ENCODE data around the gene FNDC3B.

The FNDC3B gene

DNA sequence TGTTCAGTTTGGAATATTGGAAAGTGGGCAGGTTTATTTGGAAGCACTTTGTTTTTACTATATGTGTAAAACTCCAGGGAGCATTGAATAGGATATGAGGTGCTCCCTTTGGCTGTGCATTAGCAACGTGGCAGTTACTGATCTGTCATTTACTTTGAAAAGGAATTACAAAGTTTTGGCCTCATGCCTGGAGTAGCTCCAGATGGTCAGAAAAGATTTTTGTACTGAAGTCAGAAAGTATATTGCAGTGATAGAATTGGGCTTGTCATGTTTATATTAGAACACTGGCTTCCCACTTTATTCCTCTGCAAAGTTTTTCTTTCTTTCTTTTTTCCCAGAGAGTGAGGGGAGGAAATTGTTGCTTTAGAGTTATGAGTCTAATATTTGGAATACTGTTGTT lies 26.1 kb downstream of the FNDC3B start:
- Histone ChIP-seq H3K4me1 (ENCODE audit: control extremely low read depth in 1 of 4, control insufficient read depth in 4 of 4, insufficient read depth in 4 of 4, low read length in 3 of 4) (peaks cover 12 to 49% (median 26%) of the 10 kb centered on the region in 4 experiments), H3K36me3 (ENCODE audit: control insufficient read depth in 4 of 4, insufficient read depth in 4 of 4, low read length in 3 of 4) (peaks cover 0 to 37% (median 3%) of the 10 kb centered on the region in 4 experiments), H3K27ac (ENCODE audit: insufficient read depth in 1 of 2, low read depth in 1 of 2, low read length in 2 of 2, poor library complexity in 1 of 2, severe bottlenecking in 2 of 2) (peak overlapping the region in 1 of 2 experiments; percentile 19), H3K27me3 (replicated peaks in 2 of 5; ENCODE audit: control insufficient read depth in 4 of 5, insufficient read depth in 5 of 5, low read length in 4 of 5) (no peaks in the 10 kb centered on the region), H3K4me3 (ENCODE audit: control insufficient read depth in 1 of 7, extremely low read depth in 1 of 7, insufficient read depth in 4 of 7, low read depth in 2 of 7, low read length in 6 of 7) (no peak overlapping the region), H3K9me3 (ENCODE audit: control extremely low read depth in 1 of 5, control insufficient read depth in 4 of 5, insufficient read depth in 2 of 5, low read depth in 1 of 5, low read length in 4 of 5) (no peaks in the 10 kb centered on the region)
- ChIA-PET POLR2A (no interaction called here), CTCF (interaction anchor here (1.4 kb wide), 1 partner anchor 9 kb away, joined by 3 read pairs; no protein-coding TSS in a partner anchor)
- peak; percentile 34 to 83 (median 72) for DNase-seq
- 8% methylated on average over 1 of the region's 1 CpG for WGBS (ENCODE audit: insufficient coverage)

DNA sequence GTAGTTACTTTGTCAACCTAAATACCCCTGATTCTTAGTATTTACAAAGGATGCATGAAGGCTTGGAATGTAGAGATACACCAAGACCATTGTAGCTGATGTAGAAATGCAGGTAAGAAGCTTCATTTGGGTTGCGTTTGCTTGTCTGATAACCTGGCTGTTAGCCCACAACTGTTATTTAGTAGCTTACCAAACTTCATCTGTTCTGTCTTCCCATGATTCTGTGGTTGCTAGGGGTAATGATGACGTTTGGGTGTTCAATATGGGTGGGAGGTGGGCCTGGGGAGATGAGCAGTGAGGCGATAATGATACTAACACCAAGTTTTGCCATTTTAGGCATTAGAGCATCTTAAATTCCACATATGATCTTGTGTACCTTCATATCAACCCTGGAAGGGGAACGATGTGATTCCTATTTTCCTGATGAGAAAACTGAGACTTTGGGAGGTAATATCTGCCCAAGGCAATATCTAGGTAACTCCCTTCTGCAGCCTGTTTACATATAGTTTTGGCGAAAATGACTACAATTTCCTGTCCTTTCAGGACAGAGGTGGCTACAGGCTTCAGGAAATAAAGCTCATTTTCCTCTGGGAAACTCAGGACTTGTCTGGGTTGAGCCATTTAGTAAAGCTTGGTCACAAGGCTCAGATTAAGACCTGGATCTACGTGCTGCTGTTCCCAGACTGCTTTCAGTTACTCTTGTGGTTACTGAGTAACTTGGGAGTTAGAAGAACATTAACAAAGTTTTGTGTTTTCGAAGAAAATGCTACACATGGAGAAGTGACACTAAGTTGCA lies 26.8 kb downstream of the FNDC3B start:
- peaks cover 0 to 33% (median 3%) of the 10 kb centered on the region in 4 experiments for H3K36me3 ChIP-seq (ENCODE audit: control insufficient read depth in 4 of 4, insufficient read depth in 4 of 4, low read length in 3 of 4)
- peaks cover 12 to 44% (median 26%) of the 10 kb centered on the region in 4 experiments for H3K4me1 ChIP-seq (ENCODE audit: control extremely low read depth in 1 of 4, control insufficient read depth in 4 of 4, insufficient read depth in 4 of 4, low read length in 3 of 4)
- 66% methylated on average over 3 of the region's 7 CpGs for WGBS (ENCODE audit: insufficient coverage)
- H3K27ac ChIP-seq (ENCODE audit: insufficient read depth in 1 of 2, low read depth in 1 of 2, low read length in 2 of 2, poor library complexity in 1 of 2, severe bottlenecking in 2 of 2) = peak overlapping the region in 1 of 2 experiments; percentile 28
- DNase-seq = peak in 1 of 3 donors; percentile 31
- ChIA-PET CTCF (interaction anchor here (0.7 to 1.6 kb wide), 5 partner anchors 8 to 41 kb away, joined by 3 to 4 read pairs (median 3); no protein-coding TSS in a partner anchor), POLR2A (no interaction called here)
- no peaks in the 10 kb centered on the region for H3K9me3 ChIP-seq (ENCODE audit: control extremely low read depth in 1 of 5, control insufficient read depth in 4 of 5, insufficient read depth in 2 of 5, low read depth in 1 of 5, low read length in 4 of 5)
- H3K4me3 ChIP-seq (ENCODE audit: control insufficient read depth in 1 of 7, extremely low read depth in 1 of 7, insufficient read depth in 4 of 7, low read depth in 2 of 7, low read length in 6 of 7) = peak overlapping the region in 1 of 7 experiments; percentile 47
- no peaks in the 10 kb centered on the region for H3K27me3 ChIP-seq (replicated peaks in 2 of 5; ENCODE audit: control insufficient read depth in 4 of 5, insufficient read depth in 5 of 5, low read length in 4 of 5)

DNA sequence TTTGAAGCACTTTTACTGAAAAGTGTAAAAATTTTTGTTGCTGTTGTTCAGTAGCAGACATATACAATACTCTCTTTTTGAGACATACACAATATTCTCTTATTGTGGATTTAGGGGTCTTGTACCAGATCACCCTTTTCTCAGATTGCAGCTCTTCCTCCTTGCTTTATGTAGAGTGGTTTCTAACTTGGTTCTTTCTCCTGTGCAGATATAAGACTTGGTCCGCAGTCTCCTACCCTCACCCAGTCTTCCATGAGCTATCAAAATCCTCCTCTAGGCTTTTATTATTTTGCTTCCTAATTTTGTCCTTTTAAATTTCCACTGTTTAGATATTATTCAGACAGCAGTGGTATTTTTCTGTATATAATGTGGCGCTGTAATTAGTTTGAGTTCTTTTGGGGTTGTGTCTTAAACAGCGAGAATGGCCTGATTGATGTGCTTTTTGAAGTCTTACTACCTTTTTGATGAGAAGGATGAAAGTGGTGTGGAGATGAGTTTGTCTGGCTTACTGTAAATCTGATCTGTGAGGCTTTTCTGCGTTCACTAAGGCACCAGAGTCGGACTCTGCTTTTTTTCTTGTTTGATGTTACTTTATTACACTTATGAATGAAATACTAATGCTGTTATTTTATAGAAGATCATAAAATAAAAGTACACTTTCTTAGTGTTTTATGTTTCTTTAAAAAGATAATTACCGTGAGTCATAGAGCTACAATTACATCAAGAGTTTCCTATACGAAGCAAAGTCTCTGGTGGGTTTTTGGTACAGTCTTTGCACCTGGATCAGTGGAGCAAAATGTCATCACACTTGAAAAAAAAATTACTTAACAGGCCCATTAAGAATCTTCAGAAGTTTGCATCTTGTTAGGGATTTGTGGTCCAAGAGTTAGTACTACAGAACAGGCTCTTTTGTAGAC lies 27.8 kb downstream of the FNDC3B start:
- no peaks in the 10 kb centered on the region for H3K27me3 ChIP-seq (replicated peaks in 2 of 5; ENCODE audit: control insufficient read depth in 4 of 5, insufficient read depth in 5 of 5, low read length in 4 of 5)
- CTCF ChIA-PET = interaction anchor here (0.7 to 1.6 kb wide), 5 partner anchors 7 to 40 kb away, joined by 3 to 4 read pairs (median 3); no protein-coding TSS in a partner anchor
- H3K27ac ChIP-seq (ENCODE audit: insufficient read depth in 1 of 2, low read depth in 1 of 2, low read length in 2 of 2, poor library complexity in 1 of 2, severe bottlenecking in 2 of 2) = peak overlapping the region in 1 of 2 experiments; percentile 28
- WGBS (ENCODE audit: insufficient coverage) = 100% methylated on average over 1 of the region's 7 CpGs
- peaks cover 0 to 38% (median 3%) of the 10 kb centered on the region in 4 experiments for H3K36me3 ChIP-seq (ENCODE audit: control insufficient read depth in 4 of 4, insufficient read depth in 4 of 4, low read length in 3 of 4)
- H3K4me3 ChIP-seq (ENCODE audit: control insufficient read depth in 1 of 7, extremely low read depth in 1 of 7, insufficient read depth in 4 of 7, low read depth in 2 of 7, low read length in 6 of 7) = no peak overlapping the region
- DNase-seq = no peak
- H3K9me3 ChIP-seq (ENCODE audit: control extremely low read depth in 1 of 5, control insufficient read depth in 4 of 5, insufficient read depth in 2 of 5, low read depth in 1 of 5, low read length in 4 of 5) = no peaks in the 10 kb centered on the region
- H3K4me1 ChIP-seq (ENCODE audit: control extremely low read depth in 1 of 4, control insufficient read depth in 4 of 4, insufficient read depth in 4 of 4, low read length in 3 of 4) = peaks cover 4 to 43% (median 21%) of the 10 kb centered on the region in 4 experiments
- POLR2A ChIA-PET = no interaction called here

DNA sequence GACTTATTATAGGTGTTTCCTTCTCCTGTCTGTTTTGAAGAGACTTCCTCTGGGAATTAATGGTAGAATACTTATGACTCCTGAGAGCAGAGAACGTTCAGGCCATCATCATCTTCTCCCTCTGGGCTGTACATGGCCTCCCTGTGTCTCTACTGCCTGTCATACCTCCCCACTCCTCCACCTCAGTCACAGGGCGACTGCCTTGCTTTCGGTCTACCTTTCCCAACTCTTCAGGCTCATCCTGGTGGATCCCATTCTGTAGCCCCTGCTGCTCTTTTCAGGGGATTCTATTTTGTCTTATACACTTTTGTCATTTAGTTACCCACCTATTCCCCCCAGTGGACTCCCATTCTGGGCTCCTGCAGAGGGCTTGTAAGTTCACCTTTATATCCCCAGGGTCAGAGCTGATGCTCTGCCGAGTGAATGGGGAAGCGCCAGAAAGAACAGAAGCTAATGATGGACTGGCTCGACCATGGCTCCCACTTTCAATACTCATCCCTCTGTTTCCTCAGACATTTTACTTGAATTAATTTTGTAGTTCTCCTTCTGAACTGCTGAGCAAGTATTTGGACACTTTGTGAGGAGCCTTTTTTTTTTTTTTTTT lies 28.6 kb downstream of the FNDC3B start:
- H3K4me3 ChIP-seq (ENCODE audit: control insufficient read depth in 1 of 7, extremely low read depth in 1 of 7, insufficient read depth in 4 of 7, low read depth in 2 of 7, low read length in 6 of 7) = no peak overlapping the region
- no peak for DNase-seq
- peaks cover 0 to 42% (median 3%) of the 10 kb centered on the region in 4 experiments for H3K36me3 ChIP-seq (ENCODE audit: control insufficient read depth in 4 of 4, insufficient read depth in 4 of 4, low read length in 3 of 4)
- no peaks in the 10 kb centered on the region for H3K9me3 ChIP-seq (ENCODE audit: control extremely low read depth in 1 of 5, control insufficient read depth in 4 of 5, insufficient read depth in 2 of 5, low read depth in 1 of 5, low read length in 4 of 5)
- ChIA-PET CTCF (interaction anchor here (1.6 kb wide), 1 partner anchor 8 kb away, joined by 3 read pairs; no protein-coding TSS in a partner anchor), POLR2A (no interaction called here)
- 94% methylated on average over 5 of the region's 6 CpGs for WGBS (ENCODE audit: insufficient coverage)
- H3K27ac ChIP-seq (ENCODE audit: insufficient read depth in 1 of 2, low read depth in 1 of 2, low read length in 2 of 2, poor library complexity in 1 of 2, severe bottlenecking in 2 of 2) = no peak overlapping the region
- H3K27me3 ChIP-seq (replicated peaks in 2 of 5; ENCODE audit: control insufficient read depth in 4 of 5, insufficient read depth in 5 of 5, low read length in 4 of 5) = no peaks in the 10 kb centered on the region
- peaks cover 2 to 44% (median 20%) of the 10 kb centered on the region in 4 experiments for H3K4me1 ChIP-seq (ENCODE audit: control extremely low read depth in 1 of 4, control insufficient read depth in 4 of 4, insufficient read depth in 4 of 4, low read length in 3 of 4)

DNA sequence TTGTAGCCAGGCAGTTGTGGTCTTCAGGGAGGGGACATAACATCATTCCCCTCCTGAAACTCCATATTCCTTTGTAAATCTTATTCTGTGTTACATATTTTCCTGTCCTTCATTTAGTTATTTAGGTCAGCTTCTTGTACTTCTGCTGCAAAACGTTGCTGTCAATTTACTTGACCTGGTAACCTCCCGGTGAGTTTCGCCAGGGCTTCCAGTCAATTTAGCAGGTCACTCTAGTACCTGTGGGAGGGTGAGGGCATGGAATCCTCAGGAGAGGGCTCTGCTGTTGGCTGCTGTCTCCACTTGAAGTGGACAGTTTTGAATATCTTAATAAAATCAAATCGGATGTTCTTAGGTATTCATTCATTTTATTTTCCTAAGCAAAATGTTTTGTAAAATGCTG lies 29.6 kb downstream of the FNDC3B start:
- CTCF ChIA-PET = interaction anchor here (1.3 kb wide), 1 partner anchor 33 kb away, joined by 4 read pairs; no protein-coding TSS in a partner anchor
- peaks cover 0 to 37% (median 2%) of the 10 kb centered on the region in 4 experiments for H3K36me3 ChIP-seq (ENCODE audit: control insufficient read depth in 4 of 4, insufficient read depth in 4 of 4, low read length in 3 of 4)
- H3K27ac ChIP-seq (ENCODE audit: insufficient read depth in 1 of 2, low read depth in 1 of 2, low read length in 2 of 2, poor library complexity in 1 of 2, severe bottlenecking in 2 of 2) = no peak overlapping the region

DNA sequence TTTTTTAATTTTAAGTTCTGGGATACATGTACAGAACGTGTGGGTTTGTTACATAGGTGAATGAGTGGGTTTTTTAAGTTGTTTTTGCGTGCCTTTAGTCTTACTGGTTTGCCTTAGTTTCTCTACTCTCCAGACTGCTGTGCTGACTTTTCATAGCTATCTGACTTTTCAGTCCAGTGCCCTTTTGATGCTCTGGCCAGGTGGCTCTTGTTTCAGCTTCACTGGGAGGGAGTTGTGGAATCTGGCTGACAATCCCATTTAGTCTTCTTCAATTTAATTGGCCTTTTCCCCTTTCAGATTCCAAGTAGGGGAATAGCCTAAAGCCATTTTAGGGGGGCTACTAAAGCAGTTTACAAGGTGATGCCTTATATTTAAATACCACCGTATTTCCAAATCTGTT lies 30.1 kb downstream of the FNDC3B start:
- H3K4me1 ChIP-seq (ENCODE audit: control extremely low read depth in 1 of 4, control insufficient read depth in 4 of 4, insufficient read depth in 4 of 4, low read length in 3 of 4) = peaks cover 8 to 54% (median 33%) of the 10 kb centered on the region in 4 experiments
- H3K27me3 ChIP-seq (replicated peaks in 2 of 5; ENCODE audit: control insufficient read depth in 4 of 5, insufficient read depth in 5 of 5, low read length in 4 of 5) = no peaks in the 10 kb centered on the region
- ChIA-PET CTCF (interaction anchor here (1.3 kb wide), 1 partner anchor 34 kb away, joined by 4 read pairs; no protein-coding TSS in a partner anchor), POLR2A (interaction anchor here (0.5 kb wide), 1 partner anchor 62 kb away, joined by 4 read pairs; no protein-coding TSS in a partner anchor)
- no peak for DNase-seq
- no peaks in the 10 kb centered on the region for H3K9me3 ChIP-seq (ENCODE audit: control extremely low read depth in 1 of 5, control insufficient read depth in 4 of 5, insufficient read depth in 2 of 5, low read depth in 1 of 5, low read length in 4 of 5)
- H3K36me3 ChIP-seq (ENCODE audit: control insufficient read depth in 4 of 4, insufficient read depth in 4 of 4, low read length in 3 of 4) = peaks cover 0 to 34% (median 0%) of the 10 kb centered on the region in 4 experiments
- H3K4me3 ChIP-seq (ENCODE audit: control insufficient read depth in 1 of 7, extremely low read depth in 1 of 7, insufficient read depth in 4 of 7, low read depth in 2 of 7, low read length in 6 of 7) = no peak overlapping the region
- no CpG with 5 or more reads among the region's 3 CpGs for WGBS (ENCODE audit: insufficient coverage)
- H3K27ac ChIP-seq (ENCODE audit: insufficient read depth in 1 of 2, low read depth in 1 of 2, low read length in 2 of 2, poor library complexity in 1 of 2, severe bottlenecking in 2 of 2) = no peak overlapping the region

More for the DNA sequence above, 29.6 kb downstream of the FNDC3B start:
- Histone ChIP-seq H3K27me3 (replicated peaks in 2 of 5; ENCODE audit: control insufficient read depth in 4 of 5, insufficient read depth in 5 of 5, low read length in 4 of 5) (no peaks in the 10 kb centered on the region), H3K4me3 (ENCODE audit: control insufficient read depth in 1 of 7, extremely low read depth in 1 of 7, insufficient read depth in 4 of 7, low read depth in 2 of 7, low read length in 6 of 7) (no peak overlapping the region), H3K9me3 (ENCODE audit: control extremely low read depth in 1 of 5, control insufficient read depth in 4 of 5, insufficient read depth in 2 of 5, low read depth in 1 of 5, low read length in 4 of 5) (no peaks in the 10 kb centered on the region), H3K4me1 (ENCODE audit: control extremely low read depth in 1 of 4, control insufficient read depth in 4 of 4, insufficient read depth in 4 of 4, low read length in 3 of 4) (peaks cover 3 to 49% (median 28%) of the 10 kb centered on the region in 4 experiments)
- WGBS (ENCODE audit: insufficient coverage) = 87% methylated on average over 3 of the region's 4 CpGs
- POLR2A ChIA-PET = interaction anchor here (0.5 kb wide), 1 partner anchor 62 kb away, joined by 4 read pairs; no protein-coding TSS in a partner anchor
- no peak for DNase-seq
